ENCODE data around the gene RHOB.

DNA sequence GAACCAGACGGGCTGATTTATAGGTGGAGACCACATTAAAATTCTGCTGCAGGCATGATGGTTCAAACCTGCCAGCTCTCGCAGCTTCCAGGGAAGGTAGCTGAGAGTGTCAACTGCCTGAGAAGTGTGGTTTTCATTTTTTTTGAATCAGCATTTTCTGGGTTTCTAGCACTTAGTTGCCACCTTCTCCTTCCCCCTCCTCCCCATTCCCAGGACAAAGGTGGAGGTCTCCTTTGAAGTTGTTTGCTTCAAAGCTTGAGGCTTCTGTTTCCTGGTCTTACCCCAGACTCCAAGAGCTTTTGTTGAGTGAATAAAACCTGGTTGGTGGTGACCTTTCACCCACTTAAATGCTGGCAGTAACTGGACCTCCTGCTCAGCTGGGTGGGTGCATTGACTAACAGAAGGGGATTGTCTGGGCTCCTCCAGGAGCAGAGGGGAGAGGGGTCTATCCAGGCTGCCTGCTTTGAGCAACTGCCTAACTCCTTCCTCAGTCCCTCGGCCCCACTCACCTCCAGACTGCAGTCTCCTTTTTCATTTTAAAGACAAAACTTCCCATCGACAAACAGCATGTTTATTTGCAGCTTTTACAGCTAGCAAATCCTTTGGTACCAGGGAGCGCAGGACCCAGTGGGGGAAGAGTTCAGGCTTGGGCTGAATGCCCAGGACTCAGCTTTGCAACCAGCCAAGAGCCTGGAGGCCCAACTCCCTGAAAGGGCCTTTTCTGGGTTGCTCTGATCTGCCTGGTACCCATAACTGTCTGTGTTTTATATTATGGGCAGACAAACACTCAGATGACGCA lies 3.5 kb downstream of the RHOB start:
- TF ChIP-seq POLR2A (IDR thresholded peaks at IDR 0.05; ENCODE audit: low read length) (no peak), GATA1 (IDR thresholded peaks at IDR 0.05; ENCODE audit: low read depth, low read length) (no peak)
